HCT116 (cell line): ENCODE results near the gene SP3. TPM values are rescaled to one million over a fixed set of nuclear protein-coding genes. Genes with fewer than 3 reads are reported as not detected.

Experiments
- ATAC-seq: fragments of 200-7000 bp; cut with Tn5 transposase; 2 replicates; pipeline ENCODE4 v1.9.1; 2020; ENCODE audit warnings: mild to moderate bottlenecking, moderate library complexity
- BruUV-seq: library from RNA; stranded (reverse); fragments of 400-500 nt; replicated peaks from 2 replicates; lab custom pipeline; 2021; lab: Mats Ljungman, UMichigan
- CTCF ChIA-PET: fragments of 300-600 bp; sonication (Branson Sonifier 250); formaldehyde crosslinking; loops from one replicate; lab custom pipeline; 2021; ENCODE audit warnings: antibody characterized with exemption; lab: Charles Lee
- POLR2A ChIA-PET: fragments of 300-600, 350-600 bp; sonication (Branson Sonifier 250); formaldehyde crosslinking; loops from one replicate; lab custom pipeline; 2021; ENCODE audit warnings: antibody characterized with exemption; lab: Charles Lee
- RAD21 ChIA-PET, 2 experiments: fragments of 300-600 bp; sonication (Branson Sonifier 250); formaldehyde crosslinking; loops; one replicate each; lab custom pipeline; 2023; ENCODE audit warnings: low total read pairs in 2 of 2; ENCODE audit not compliant: uncharacterized antibody in 2 of 2, unreplicated experiment in 2 of 2, low non-redundant PET in 1 of 2; lab: Charles Lee
- DNase-seq: peaks from one replicate; pipeline ENCODE4 v3.0.0-alpha.2; 2010; ENCODE audit warnings: low read depth, low spot score
- H2AFZ ChIP-seq: fragments of 200-600 bp; shearing (Covaris generic), sonication (generic); 2 replicates; pipeline ENCODE4 v1.6.1; 2017; ENCODE audit warnings: low read depth, mixed run types, mixed read lengths, antibody characterized with exemption, low read length; ENCODE audit not compliant: poor library complexity, severe bottlenecking
- H3K27ac ChIP-seq: 2 replicates; pipeline ENCODE4 v1.5.1; 2012; ENCODE audit warnings: low read depth, low read length
- H3K27me3 ChIP-seq: fragments of 200-600 bp; sonication (generic); 2 replicates; pipeline ENCODE4 v1.6.1; 2016; ENCODE audit warnings: mixed run types, low read length, mixed read lengths; ENCODE audit not compliant: insufficient read depth
- H3K36me3 ChIP-seq, 2 experiments: fragments of 200-500 bp in 1 of 2; fragments of 200-600 bp in 1 of 2; sonication (Bioruptor generic) in 1 of 2; sonication (generic) in 1 of 2; 2 replicates each; pipeline versions ENCODE4 v1.5.1 to v1.6.1; 2014 to 2016; ENCODE audit warnings: low read length in 2 of 2, inconsistent platforms in 1 of 2, mixed read lengths in 1 of 2, mixed run types in 1 of 2; ENCODE audit not compliant: insufficient read depth in 2 of 2, control insufficient read depth in 1 of 2
- H3K4me1 ChIP-seq, 2 experiments: fragments of 200-600 bp in 1 of 2; sonication (generic) in 1 of 2; 2 replicates each; pipeline versions ENCODE4 v1.5.1 to v1.6.1; 2012 to 2017; ENCODE audit warnings: low read length in 2 of 2, inconsistent platforms in 1 of 2, mild to moderate bottlenecking in 1 of 2, mixed read lengths in 1 of 2, mixed run types in 1 of 2, moderate library complexity in 1 of 2; ENCODE audit not compliant: insufficient read depth in 2 of 2, control insufficient read depth in 1 of 2
- H3K4me2 ChIP-seq: fragments of 200-600 bp; sonication (generic); 2 replicates; pipeline ENCODE4 v1.6.1; 2017; ENCODE audit warnings: mixed run types, low read length, mixed read lengths
- H3K4me3 ChIP-seq, 2 experiments: fragments of 200-600 bp in 1 of 2; sonication (generic) in 1 of 2; replicated peaks in 1 of 2; 2 replicates each; pipeline ENCODE4 v1.5.1; 2011 to 2016; ENCODE audit warnings: low read length in 2 of 2, control low read depth in 1 of 2, low read depth in 1 of 2, mild to moderate bottlenecking in 1 of 2, mixed read lengths in 1 of 2, mixed run types in 1 of 2
- H3K79me2 ChIP-seq: fragments of 200-600 bp; sonication (generic); 2 replicates; pipeline ENCODE4 v1.6.1; 2017; ENCODE audit warnings: mild to moderate bottlenecking, mixed run types, low read length, moderate library complexity, mixed read lengths; ENCODE audit not compliant: insufficient read depth
- H3K9ac ChIP-seq: fragments of 200-600 bp; sonication (generic); 2 replicates; pipeline ENCODE4 v1.6.1; 2016; ENCODE audit warnings: low read length, mixed read lengths
- H3K9me2 ChIP-seq: fragments of 200-600 bp; sonication (generic), shearing (Covaris generic); 2 replicates; pipeline ENCODE4 v1.6.1; 2017; ENCODE audit warnings: mixed run types, mild to moderate bottlenecking, moderate library complexity; ENCODE audit not compliant: insufficient read depth
- H3K9me3 ChIP-seq, 2 experiments: fragments of 200-500 bp in 1 of 2; fragments of 200-600 bp in 1 of 2; sonication (Bioruptor generic) in 1 of 2; sonication (generic) in 1 of 2; 2 replicates each; pipeline ENCODE4 v1.6.1; 2014 to 2017; ENCODE audit warnings: low read length in 2 of 2, mixed read lengths in 2 of 2, inconsistent platforms in 1 of 2, low read depth in 1 of 2, mild to moderate bottlenecking in 1 of 2, mixed run types in 1 of 2, moderate library complexity in 1 of 2; ENCODE audit not compliant: control insufficient read depth in 1 of 2, insufficient read depth in 1 of 2
- H4K20me1 ChIP-seq: fragments of 200-600 bp; sonication (generic), shearing (Covaris generic); 2 replicates; pipeline ENCODE4 v1.6.1; 2017; ENCODE audit warnings: mixed run types, mild to moderate bottlenecking, moderate library complexity; ENCODE audit not compliant: insufficient read depth
- CBX3 ChIP-seq: IDR thresholded peaks from 2 replicates; pipeline ENCODE4 v1.6.1; 2012; ENCODE audit warnings: low read depth
- CEBPB ChIP-seq: IDR thresholded peaks from 2 replicates; pipeline ENCODE4 v1.6.1; 2012; ENCODE audit warnings: low read depth
- EGR1 ChIP-seq: IDR thresholded peaks from 2 replicates; pipeline ENCODE4 v1.6.1; 2012; ENCODE audit warnings: low read depth
- ELF1 ChIP-seq: IDR thresholded peaks from 2 replicates; pipeline ENCODE4 v1.6.1; 2012; ENCODE audit warnings: low read depth, borderline replicate concordance
- EZH2 ChIP-seq: fragments of 200-600 bp; sonication (generic); IDR thresholded peaks from 2 replicates; pipeline ENCODE4 v1.6.1; 2017; ENCODE audit warnings: antibody characterized with exemption, mixed run types
- EZH2phosphoT487 ChIP-seq: fragments of 200-600 bp; IDR thresholded peaks from 2 replicates; pipeline ENCODE4 v1.6.1; 2018; ENCODE audit warnings: antibody characterized with exemption, borderline replicate concordance
- FOSL1 ChIP-seq: IDR thresholded peaks from 2 replicates; pipeline ENCODE4 v1.6.1; 2012; ENCODE audit warnings: low read depth
- JUND ChIP-seq: IDR thresholded peaks from 2 replicates; pipeline ENCODE4 v1.6.1; 2012
- MAX ChIP-seq: IDR thresholded peaks from 2 replicates; pipeline ENCODE4 v1.6.1; 2012
- POLR2A ChIP-seq: IDR thresholded peaks from 2 replicates; pipeline ENCODE4 v1.7.0; 2011; ENCODE audit warnings: borderline replicate concordance; ENCODE audit not compliant: insufficient read depth, insufficient read length; ENCODE audit errors: extremely low read depth
- POLR2AphosphoS5 ChIP-seq: IDR thresholded peaks from 2 replicates; pipeline ENCODE4 v1.6.1; 2011; ENCODE audit warnings: mild to moderate bottlenecking, low read depth, low read length, moderate library complexity
- RAD21 ChIP-seq: IDR thresholded peaks from 2 replicates; pipeline ENCODE4 v1.6.1; 2012; ENCODE audit warnings: low read depth, mild to moderate bottlenecking
- SIN3A ChIP-seq: IDR thresholded peaks from 2 replicates; pipeline ENCODE4 v1.6.1; 2012; ENCODE audit warnings: low read depth
- SRF ChIP-seq: IDR thresholded peaks from 2 replicates; pipeline ENCODE4 v1.6.1; 2012; ENCODE audit warnings: low read depth
- TCF7L2 ChIP-seq: IDR thresholded peaks from 2 replicates; pipeline ENCODE4 v1.7.0; 2011; ENCODE audit warnings: borderline replicate concordance, inconsistent platforms; ENCODE audit not compliant: insufficient read depth, insufficient read length; ENCODE audit errors: extremely low read depth
- YY1 ChIP-seq: IDR thresholded peaks from 2 replicates; pipeline ENCODE4 v1.6.1; 2011; ENCODE audit warnings: low read length, low read depth, moderate library complexity, mild to moderate bottlenecking; ENCODE audit not compliant: insufficient replicate concordance; ENCODE audit errors: extremely low read depth
- ZBTB33 ChIP-seq: IDR thresholded peaks from 2 replicates; pipeline ENCODE4 v1.6.1; 2011; ENCODE audit warnings: mild to moderate bottlenecking, low read length, moderate library complexity; ENCODE audit not compliant: insufficient replicate concordance; ENCODE audit errors: extremely low read depth
- ZFX ChIP-seq: fragments of 450-650 bp; IDR thresholded peaks from 2 replicates; pipeline ENCODE4 v1.6.1; 2017
- intact Hi-C: fragments of 100-400 bp; cut with micrococcal nuclease; formaldehyde crosslinking; loops from 2 replicates; pipeline ENCODE4 v1.10.0; 2022
- total RNA-seq: library from RNA; stranded (reverse); gene quantifications from one replicate; pipeline ENCODE4 v1.2.1, GENCODE V29; 2021; ENCODE audit not compliant: unreplicated experiment

SP3 gene
- total RNA-seq, 1 experiment from 2014 or later = 98.0 TPM

- peaks cover 0 to 9% of the 10 kb centered on the region in 2 experiments; a peak in 1 of 4 replicates for H3K36me3 ChIP-seq
- no peaks in the 10 kb centered on the region for H3K9me3 ChIP-seq
- no peak overlapping the region for H3K27ac ChIP-seq
- H3K27me3 ChIP-seq = no peaks in the 10 kb centered on the region
- H3K9ac ChIP-seq = no peak overlapping the region
- no peak overlapping the region for H2AFZ ChIP-seq
- intact Hi-C loops = no loop called here
- peaks cover 99% of the 10 kb centered on the region for H3K79me2 ChIP-seq
- no peak for TF ChIP-seq SIN3A
- TF ChIP-seq TCF7L2 = no peak
- no peak for TF ChIP-seq EGR1
- no peak for TF ChIP-seq ZFX
- no peak for TF ChIP-seq ZBTB33
- TF ChIP-seq CEBPB = no peak
- TF ChIP-seq YY1 = no peak
- no peaks in the 10 kb centered on the region for H3K9me2 ChIP-seq
- no peak overlapping the region for H3K4me2 ChIP-seq
- BruUV-seq = no TSS peak
- H4K20me1 ChIP-seq = peaks cover 52% of the 10 kb centered on the region
- DNase-seq = no peak
- no peak for ATAC-seq
- ChIA-PET POLR2A (no interaction called here), RAD21 (no interaction called here), CTCF (no interaction called here)
- no peak overlapping the region for H3K4me3 ChIP-seq
- H3K4me1 ChIP-seq = peaks cover 22 to 25% of the 10 kb centered on the region in 2 experiments
Measured at GRCh38 chr2:173931751-173932150, 33.4 kb downstream of the SP3 start.

- H2AFZ ChIP-seq = no peak overlapping the region
- intact Hi-C loops = no loop called here
- no peak overlapping the region for H3K27ac ChIP-seq
- H3K9ac ChIP-seq = no peak overlapping the region
- CTCF ChIA-PET = no interaction called here
- H3K4me2 ChIP-seq = no peak overlapping the region
- no peak for ATAC-seq
- H3K4me3 ChIP-seq = no peak overlapping the region
- peaks cover 0 to 9% of the 10 kb centered on the region in 2 experiments; a peak in 1 of 4 replicates for H3K36me3 ChIP-seq
- no peaks in the 10 kb centered on the region for H3K27me3 ChIP-seq
- peaks cover 30% of the 10 kb centered on the region for H4K20me1 ChIP-seq
- no peaks in the 10 kb centered on the region for H3K9me2 ChIP-seq
- H3K79me2 ChIP-seq = peaks cover 99% of the 10 kb centered on the region
- no TSS peak for BruUV-seq
- RAD21 ChIA-PET = no interaction called here
- H3K4me1 ChIP-seq = peaks cover 2% of the 10 kb centered on the region in 2 experiments
- POLR2A ChIA-PET = no interaction called here
- DNase-seq = no peak
- H3K9me3 ChIP-seq = no peaks in the 10 kb centered on the region
- no peak for TF ChIP-seq FOSL1
- TF ChIP-seq POLR2AphosphoS5 = no peak
- no peak for TF ChIP-seq TCF7L2
- TF ChIP-seq YY1 = no peak
- TF ChIP-seq ELF1 = no peak
- TF ChIP-seq MAX = no peak
- TF ChIP-seq SRF = no peak
- TF ChIP-seq EGR1 = no peak
- TF ChIP-seq ZFX = no peak
- TF ChIP-seq CEBPB = no peak
- no peak for TF ChIP-seq JUND
- TF ChIP-seq CBX3 = no peak
- no peak for TF ChIP-seq EZH2phosphoT487
- TF ChIP-seq POLR2A = no peak
- no peak for TF ChIP-seq RAD21
- no peak for TF ChIP-seq ZBTB33
- no peak for TF ChIP-seq EZH2
Measured at GRCh38 chr2:173929441-173929840, 35.7 kb downstream of the SP3 start.
